Smooth muscle cell (in vitro differentiated cells): ENCODE measurements around the gene ZBTB7C. TPM values are rescaled to one million over a fixed set of nuclear protein-coding genes. Genes with fewer than 3 reads are reported as not detected.
A peak's percentile ranks its signal among the peaks of the same experiment; 100 is the strongest.

Experiments used
- DNase-seq: peaks from one replicate; lab custom pipeline; 2025; ENCODE audit not compliant: unreplicated experiment; lab: John Stamatoyannopoulos, UW
- H2AFZ ChIP-seq: fragments of 200-600 bp; sonication (generic); 2 replicates; pipeline ENCODE4 v1.6.0; 2016; ENCODE audit warnings: antibody characterized with exemption, low read depth, mild to moderate bottlenecking
- H3F3A ChIP-seq: fragments of 200-600 bp; sonication (generic); 2 replicates; pipeline ENCODE4 v1.6.0; 2017; ENCODE audit warnings: antibody characterized with exemption, low read depth
- H3K27ac ChIP-seq: fragments of 200-600 bp; sonication (generic); 2 replicates; pipeline ENCODE4 v1.5.1; 2016; ENCODE audit warnings: low read depth, mild to moderate bottlenecking
- H3K27me3 ChIP-seq: fragments of 200-600 bp; sonication (generic); 2 replicates; pipeline ENCODE4 v1.6.1; 2016; ENCODE audit warnings: low read depth, mild to moderate bottlenecking
- H3K36me3 ChIP-seq: fragments of 200-600 bp; sonication (generic); 2 replicates; pipeline ENCODE4 v1.5.1; 2016; ENCODE audit warnings: low read depth
- H3K4me1 ChIP-seq: fragments of 200-600 bp; sonication (generic); 2 replicates; pipeline ENCODE4 v1.5.1; 2016; ENCODE audit warnings: low read depth
- H3K4me2 ChIP-seq: fragments of 200-600 bp; sonication (generic); 2 replicates; pipeline ENCODE4 v1.6.0; 2016; ENCODE audit warnings: mild to moderate bottlenecking
- H3K4me3 ChIP-seq: fragments of 200-600 bp; sonication (generic); 2 replicates; pipeline ENCODE4 v1.5.1; 2016; ENCODE audit warnings: mild to moderate bottlenecking
- H3K79me2 ChIP-seq: fragments of 200-600 bp; sonication (generic); 2 replicates; pipeline ENCODE4 v1.6.0; 2016; ENCODE audit warnings: low read depth, mild to moderate bottlenecking
- H3K9ac ChIP-seq: fragments of 200-600 bp; sonication (generic); 2 replicates; pipeline ENCODE4 v1.6.0; 2016; ENCODE audit warnings: low read depth
- H3K9me3 ChIP-seq: fragments of 200-600 bp; sonication (generic); replicated peaks from 2 replicates; pipeline ENCODE4 v1.5.1; 2016; ENCODE audit warnings: low read depth
- H4K20me1 ChIP-seq: fragments of 200-600 bp; sonication (generic); 2 replicates; pipeline ENCODE4 v1.6.0; 2016; ENCODE audit warnings: low read depth
- WGBS: methylation state at CpG from one replicate; pipeline ENCODE4 v1.1.7; 2016; ENCODE audit warnings: low lambda C conversion rate; 5-methylcytosine and 5-hydroxymethylcytosine counted together
- polyA plus RNA-seq: library from polyadenylated mRNA; unstranded; fragments of >200 nt; fragmentation: Nextera tagmentation; extraction: Ambion mirVana; gene quantifications from 2 replicates; pipeline ENCODE4 v1.2.1, GENCODE V29; 2016
- total RNA-seq: library from RNA; depleted of rRNA; stranded (reverse); fragments of >200 nt; gene quantifications from 2 replicates; pipeline ENCODE4 v1.2.3, GENCODE V29; 2014
- TF ChIP-seq, protein P1 (sequence below): fragments of 200-600 bp; sonication (generic); IDR thresholded peaks from 2 replicates; pipeline ENCODE4 v1.5.1; 2017; ENCODE audit warnings: borderline replicate concordance, mild to moderate bottlenecking, antibody characterized with exemption; ENCODE audit not compliant: insufficient read depth, poor library complexity, severe bottlenecking

Gene ZBTB7C
- total and polyA plus RNA-seq, 2 experiments from 2014 or later, result 0.48 to 0.63 TPM

DNA sequence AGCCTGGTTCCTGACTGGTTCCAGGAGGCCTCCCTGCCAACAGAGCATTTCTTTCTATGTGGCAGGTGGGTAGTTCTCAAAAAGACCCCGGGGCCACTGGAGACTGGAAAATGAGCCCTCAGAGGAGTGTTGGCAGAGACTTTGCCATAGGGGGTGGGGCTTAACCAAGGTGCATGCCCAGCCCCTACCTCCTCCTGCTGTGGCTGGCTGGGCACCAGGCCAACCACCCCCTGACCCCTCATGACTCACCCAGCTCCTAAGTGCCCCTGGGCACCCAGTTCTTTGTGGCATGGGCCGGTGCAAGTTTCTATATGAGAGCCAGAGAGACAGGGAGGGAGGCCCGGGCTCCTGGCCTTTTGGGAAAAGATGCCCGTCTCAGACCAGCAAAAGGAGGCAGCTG lies 380.5 kb downstream of the ZBTB7C start:
- WGBS, result 92% methylated on average over 4 of the region's 4 CpGs
- Histone ChIP-seq H3K9ac (no peak overlapping the region), H3K36me3 (no peaks in the 10 kb centered on the region), H3K4me2 (no peak overlapping the region), H3K4me1 (peaks cover 14% of the 10 kb centered on the region), H3K27me3 (no peaks in the 10 kb centered on the region), H3K4me3 (no peak overlapping the region), H3K79me2 (no peaks in the 10 kb centered on the region), H3F3A (peaks cover 7% of the 10 kb centered on the region), H3K9me3 (no peaks in the 10 kb centered on the region), H2AFZ (no peak overlapping the region), H4K20me1 (no peaks in the 10 kb centered on the region), H3K27ac (no peak overlapping the region)
- TF ChIP-seq, protein P1, sequence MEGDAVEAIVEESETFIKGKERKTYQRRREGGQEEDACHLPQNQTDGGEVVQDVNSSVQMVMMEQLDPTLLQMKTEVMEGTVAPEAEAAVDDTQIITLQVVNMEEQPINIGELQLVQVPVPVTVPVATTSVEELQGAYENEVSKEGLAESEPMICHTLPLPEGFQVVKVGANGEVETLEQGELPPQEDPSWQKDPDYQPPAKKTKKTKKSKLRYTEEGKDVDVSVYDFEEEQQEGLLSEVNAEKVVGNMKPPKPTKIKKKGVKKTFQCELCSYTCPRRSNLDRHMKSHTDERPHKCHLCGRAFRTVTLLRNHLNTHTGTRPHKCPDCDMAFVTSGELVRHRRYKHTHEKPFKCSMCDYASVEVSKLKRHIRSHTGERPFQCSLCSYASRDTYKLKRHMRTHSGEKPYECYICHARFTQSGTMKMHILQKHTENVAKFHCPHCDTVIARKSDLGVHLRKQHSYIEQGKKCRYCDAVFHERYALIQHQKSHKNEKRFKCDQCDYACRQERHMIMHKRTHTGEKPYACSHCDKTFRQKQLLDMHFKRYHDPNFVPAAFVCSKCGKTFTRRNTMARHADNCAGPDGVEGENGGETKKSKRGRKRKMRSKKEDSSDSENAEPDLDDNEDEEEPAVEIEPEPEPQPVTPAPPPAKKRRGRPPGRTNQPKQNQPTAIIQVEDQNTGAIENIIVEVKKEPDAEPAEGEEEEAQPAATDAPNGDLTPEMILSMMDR, result no peak
- no peak for DNase-seq

- no peaks in the 10 kb centered on the region for H3K9me3 ChIP-seq
- WGBS, result 79% methylated on average over 6 of the region's 6 CpGs
- no peak overlapping the region for H3K4me2 ChIP-seq
These were observed 381.1 kb downstream of the ZBTB7C start for GRCh38 chr18:48028081-48028480.

GRCh38 chr18:48027401-48027963 lies 381.7 kb downstream of the ZBTB7C start:
- no peaks in the 10 kb centered on the region for H3K36me3 ChIP-seq
- WGBS, result 59% methylated on average over 7 of the region's 7 CpGs
- TF ChIP-seq, protein P1, result no peak
- peaks cover 14% of the 10 kb centered on the region for H3K4me1 ChIP-seq
- no peaks in the 10 kb centered on the region for H4K20me1 ChIP-seq
- H3K27me3 ChIP-seq, result no peaks in the 10 kb centered on the region
- H2AFZ ChIP-seq, result peak overlapping the region; percentile 37
- DNase-seq, result no peak
- no peaks in the 10 kb centered on the region for H3K9me3 ChIP-seq
- H3K4me3 ChIP-seq, result no peak overlapping the region
- no peaks in the 10 kb centered on the region for H3F3A ChIP-seq
- H3K79me2 ChIP-seq, result no peaks in the 10 kb centered on the region
- no peak overlapping the region for H3K4me2 ChIP-seq
- no peak overlapping the region for H3K27ac ChIP-seq
- H3K9ac ChIP-seq, result no peak overlapping the region

More at GRCh38 chr18:48028081-48028480, 381.1 kb downstream of the ZBTB7C start:
- Histone ChIP-seq H2AFZ (peak overlapping the region; percentile 37), H3K27me3 (no peaks in the 10 kb centered on the region), H3K4me3 (no peak overlapping the region), H3K79me2 (no peaks in the 10 kb centered on the region), H3K36me3 (no peaks in the 10 kb centered on the region), H3K9ac (no peak overlapping the region), H3K27ac (no peak overlapping the region), H4K20me1 (no peaks in the 10 kb centered on the region), H3F3A (peaks cover 3% of the 10 kb centered on the region), H3K4me1 (peaks cover 14% of the 10 kb centered on the region)
- DNase-seq, result no peak
- TF ChIP-seq, protein P1, result peak; percentile 8

DNA sequence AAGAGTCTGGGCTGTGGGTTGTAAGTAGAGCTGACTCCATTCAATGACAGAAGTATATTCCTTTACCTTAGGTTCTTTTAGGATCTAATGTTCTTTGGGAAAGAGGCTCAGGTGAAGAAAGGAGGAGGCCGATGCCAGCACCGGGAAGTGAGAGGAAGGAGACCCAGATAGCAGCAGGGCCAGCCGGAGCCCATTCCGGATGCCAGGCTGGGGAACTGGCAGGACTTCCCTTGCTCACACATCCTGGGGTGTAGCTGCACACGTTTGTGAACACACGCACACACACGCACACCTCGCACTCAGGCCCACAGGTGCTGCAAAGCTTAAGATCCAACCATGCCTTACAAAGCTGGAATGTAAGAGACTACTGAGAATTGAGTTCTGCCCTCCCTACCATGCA lies 383.0 kb downstream of the ZBTB7C start:
- H3K79me2 ChIP-seq, result no peaks in the 10 kb centered on the region
- TF ChIP-seq, protein P1, result no peak
- no peak overlapping the region for H3K9ac ChIP-seq
- 97% methylated on average over 8 of the region's 8 CpGs for WGBS
- peaks cover 18% of the 10 kb centered on the region for H3K4me1 ChIP-seq
- no peak for DNase-seq
- no peaks in the 10 kb centered on the region for H3K9me3 ChIP-seq
- H3K36me3 ChIP-seq, result no peaks in the 10 kb centered on the region
- H3K4me3 ChIP-seq, result no peak overlapping the region
- no peaks in the 10 kb centered on the region for H3F3A ChIP-seq
- no peak overlapping the region for H2AFZ ChIP-seq
- no peak overlapping the region for H3K27ac ChIP-seq
- no peaks in the 10 kb centered on the region for H4K20me1 ChIP-seq
- H3K4me2 ChIP-seq, result no peak overlapping the region
- H3K27me3 ChIP-seq, result peaks cover 4% of the 10 kb centered on the region
